ENCODE measurements around the gene ARFGEF3. TPM values are rescaled to one million over a fixed set of nuclear protein-coding genes. Genes with fewer than 3 reads are reported as not detected.

The ARFGEF3 gene
- total and polyA plus RNA-seq, 5 experiments from 2014 or later, result not detected

DNA sequence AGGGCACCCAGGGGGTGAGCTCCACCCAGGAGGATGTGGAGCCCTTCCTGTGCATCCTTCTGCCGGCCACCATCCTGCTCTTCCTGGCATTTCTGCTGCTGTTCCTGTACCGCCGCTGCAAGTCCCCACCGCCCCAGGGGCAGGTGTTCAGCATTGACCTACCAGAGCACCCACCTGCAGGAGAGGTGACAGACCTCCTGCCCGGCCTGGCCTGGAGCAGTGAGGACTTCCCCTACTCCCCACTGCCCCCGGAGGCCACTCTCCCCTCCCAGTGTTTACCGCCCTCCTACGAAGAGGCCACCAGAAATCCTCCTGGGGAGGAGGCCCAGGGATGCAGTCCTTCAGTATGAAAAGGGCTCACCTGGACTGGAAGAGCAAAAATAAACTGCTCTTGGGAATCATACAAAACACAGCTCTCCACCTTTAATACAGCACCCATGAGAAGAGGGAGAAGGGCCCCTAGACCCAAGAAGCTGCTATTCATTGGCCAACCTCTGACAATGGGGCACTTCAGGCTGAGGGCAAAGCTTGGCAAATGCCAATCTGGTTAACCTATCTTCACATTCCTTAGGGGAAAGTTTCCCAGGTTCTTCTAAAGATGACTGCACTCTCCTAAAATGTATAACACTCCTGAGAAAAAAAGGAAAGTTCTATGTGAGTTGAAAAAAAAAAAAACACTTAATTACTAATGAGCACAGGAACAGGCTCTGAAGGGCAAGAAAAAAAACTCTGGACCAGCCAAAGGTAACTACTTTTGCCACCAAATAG, 220.9 kb downstream of the ARFGEF3 start:
- H3K27me3 Mint-ChIP-seq, result peaks cover 0 to 4% (median 1%) of the 10 kb centered on the region in 5 donors
- H3K36me3 Mint-ChIP-seq, result no peaks in the 10 kb centered on the region
- no peak for DNase-seq
- POLR2A ChIA-PET, result interaction anchor here (0.6 kb wide), 1 partner anchor 206 kb away, joined by 3 read pairs; no protein-coding TSS in a partner anchor
- H3K4me1 Mint-ChIP-seq, result no peaks in the 10 kb centered on the region
- no peak overlapping the region for H3K4me3 Mint-ChIP-seq
- H3K27ac Mint-ChIP-seq, result no peak overlapping the region
- ATAC-seq, result no peak
- H3K9me3 Mint-ChIP-seq, result no peaks in the 10 kb centered on the region

GRCh38 chr6:138383776-138384175, 222.0 kb downstream of the ARFGEF3 start:
- H3K4me1 Mint-ChIP-seq, result no peaks in the 10 kb centered on the region
- DNase-seq (no peak), ATAC-seq (no peak)
- POLR2A ChIA-PET, result no interaction called here
- H3K27me3 Mint-ChIP-seq, result peaks cover 0 to 8% (median 4%) of the 10 kb centered on the region in 5 donors
- no peak overlapping the region for H3K27ac Mint-ChIP-seq
- H3K9me3 Mint-ChIP-seq, result no peaks in the 10 kb centered on the region
- H3K4me3 Mint-ChIP-seq, result no peak overlapping the region
- no peaks in the 10 kb centered on the region for H3K36me3 Mint-ChIP-seq

GRCh38 chr6:138386897-138387296, 225.2 kb downstream of the ARFGEF3 start:
- no peaks in the 10 kb centered on the region for H3K9me3 Mint-ChIP-seq
- no peak for ATAC-seq
- H3K27ac Mint-ChIP-seq, result no peak overlapping the region
- POLR2A ChIA-PET, result no interaction called here
- no peaks in the 10 kb centered on the region for H3K36me3 Mint-ChIP-seq
- H3K4me1 Mint-ChIP-seq, result no peaks in the 10 kb centered on the region
- DNase-seq, result no peak
- peaks cover 6 to 12% (median 9%) of the 10 kb centered on the region in 5 donors for H3K27me3 Mint-ChIP-seq
- no peak overlapping the region for H3K4me3 Mint-ChIP-seq

- no peak for DNase-seq
- Mint-ChIP-seq H3K9me3 (no peaks in the 10 kb centered on the region), H3K27ac (no peak overlapping the region), H3K4me3 (no peak overlapping the region), H3K36me3 (no peaks in the 10 kb centered on the region), H3K4me1 (no peaks in the 10 kb centered on the region), H3K27me3 (peaks cover 6 to 12% (median 9%) of the 10 kb centered on the region in 5 donors)
- POLR2A ChIA-PET, result interaction anchor here (1.0 kb wide), 1 partner anchor 17 kb away, joined by 3 read pairs; the partner anchor contains the start of gene HEBP2
- ATAC-seq, result no peak
Observed at GRCh38 chr6:138387577-138388368, 226.0 kb downstream of the ARFGEF3 start.

GRCh38 chr6:138389551-138389950, 227.8 kb downstream of the ARFGEF3 start:
- Mint-ChIP-seq H3K4me1 (peaks cover 0 to 8% (median 0%) of the 10 kb centered on the region in 4 donors), H3K9me3 (no peaks in the 10 kb centered on the region), H3K4me3 (no peak overlapping the region), H3K27me3 (peaks cover 6 to 11% (median 9%) of the 10 kb centered on the region in 5 donors), H3K36me3 (no peaks in the 10 kb centered on the region), H3K27ac (no peak overlapping the region)
- POLR2A ChIA-PET, result no interaction called here
- no peak for DNase-seq
- ATAC-seq, result no peak

Other genes starting within 250 kb of the ARFGEF3 start
- gene PERP, start 54.5 kb upstream of the ARFGEF3 start, total RNA-seq, result under 1 TPM; 0.27 to 0.39 TPM
- under 1 TPM; 0.05 to 0.77 (median 0.48) TPM for gene PERP, start 54.5 kb upstream of the ARFGEF3 start, polyA plus RNA-seq
- gene PBOV1, start 56.6 kb downstream of the ARFGEF3 start, total RNA-seq, result not detected
- gene PBOV1, start 56.6 kb downstream of the ARFGEF3 start, polyA plus RNA-seq, result not detected
- gene SMIM28, start 216.0 kb downstream of the ARFGEF3 start, total RNA-seq, result not detected
- gene SMIM28, start 216.0 kb downstream of the ARFGEF3 start, polyA plus RNA-seq, result not detected
- gene HEBP2, start 242.3 kb downstream of the ARFGEF3 start, total RNA-seq, result 10 to 100 TPM; 49.3 to 50.2 TPM
- gene HEBP2, start 242.3 kb downstream of the ARFGEF3 start, polyA plus RNA-seq, result 10 to 100 TPM; 26.2 to 30.9 (median 30.5) TPM